Peyer's patch (tissue), 4 donors: ENCODE measurements around the gene CLEC20A.

Source experiments
- CTCF ChIP-seq, 6 experiments: fragments of 450-650 bp in 4 of 6; fragments of 200-600 bp in 2 of 6; sonication (generic) in 1 of 6; IDR thresholded peaks; one replicate each; pipeline ENCODE4 v1.5.1; 2017 to 2019; ENCODE audit warnings: antibody characterized with exemption in 6 of 6, mild to moderate bottlenecking in 3 of 6, moderate library complexity in 1 of 6
- POLR2A ChIP-seq, 2 donors: fragments of 450-650 bp; IDR thresholded peaks; one replicate each; pipeline ENCODE4 v1.5.1; 2017; ENCODE audit warnings: antibody characterized with exemption in 2 of 2, mild to moderate bottlenecking in 2 of 2, moderate library complexity in 2 of 2

- no peak for TF ChIP-seq CTCF (IDR thresholded peaks at IDR 0.05)
- TF ChIP-seq POLR2A (IDR thresholded peaks at IDR 0.05) = no peak
Measured at GRCh38 chr1:178504286-178504685, 7.5 kb upstream of the CLEC20A start.
